Gastrocnemius medialis (tissue), 4 donors: ENCODE data around the gene PTPRF.

Source experiments
- POLR2A ChIP-seq, 2 donors: fragments of 450-650 bp; IDR thresholded peaks; one replicate each; pipeline ENCODE4 v1.6.1; 2017; ENCODE audit warnings: antibody characterized with exemption in 2 of 2, mild to moderate bottlenecking in 2 of 2, moderate library complexity in 2 of 2
- TF ChIP-seq, protein P1 (sequence below), 5 experiments: fragments of 450-650 bp in 3 of 5; fragments of 200-600 bp in 2 of 5; sonication (generic) in 2 of 5; IDR thresholded peaks in 4 of 5; conservative IDR thresholded peaks in 1 of 5; 1 replicate in 4 of 5; 2 replicates in 1 of 5; pipeline ENCODE4 v1.5.1; 2016 to 2019; ENCODE audit warnings: antibody characterized with exemption in 5 of 5, mild to moderate bottlenecking in 3 of 5, moderate library complexity in 3 of 5

DNA sequence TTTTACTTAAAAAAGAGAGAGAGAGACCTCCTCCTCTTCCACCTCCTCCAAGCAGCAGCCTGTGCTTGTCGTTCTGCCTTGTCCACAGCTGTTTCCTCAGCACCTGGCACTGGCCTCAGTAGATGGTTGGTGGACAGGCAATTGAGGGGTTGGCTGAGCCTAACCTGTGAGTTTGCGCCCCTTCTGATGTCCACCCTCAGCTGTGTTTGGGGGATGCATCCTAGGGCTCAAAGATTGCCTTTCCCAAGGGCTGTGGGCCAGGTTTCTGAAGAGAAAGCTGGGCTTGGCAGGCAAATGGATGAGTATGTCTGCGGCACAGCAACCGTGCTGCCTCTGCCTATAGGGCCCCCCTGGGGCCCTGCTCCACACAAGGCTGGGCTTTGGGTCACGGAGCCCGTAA, 84.2 kb downstream of the PTPRF start:
- TF ChIP-seq, protein P1, sequence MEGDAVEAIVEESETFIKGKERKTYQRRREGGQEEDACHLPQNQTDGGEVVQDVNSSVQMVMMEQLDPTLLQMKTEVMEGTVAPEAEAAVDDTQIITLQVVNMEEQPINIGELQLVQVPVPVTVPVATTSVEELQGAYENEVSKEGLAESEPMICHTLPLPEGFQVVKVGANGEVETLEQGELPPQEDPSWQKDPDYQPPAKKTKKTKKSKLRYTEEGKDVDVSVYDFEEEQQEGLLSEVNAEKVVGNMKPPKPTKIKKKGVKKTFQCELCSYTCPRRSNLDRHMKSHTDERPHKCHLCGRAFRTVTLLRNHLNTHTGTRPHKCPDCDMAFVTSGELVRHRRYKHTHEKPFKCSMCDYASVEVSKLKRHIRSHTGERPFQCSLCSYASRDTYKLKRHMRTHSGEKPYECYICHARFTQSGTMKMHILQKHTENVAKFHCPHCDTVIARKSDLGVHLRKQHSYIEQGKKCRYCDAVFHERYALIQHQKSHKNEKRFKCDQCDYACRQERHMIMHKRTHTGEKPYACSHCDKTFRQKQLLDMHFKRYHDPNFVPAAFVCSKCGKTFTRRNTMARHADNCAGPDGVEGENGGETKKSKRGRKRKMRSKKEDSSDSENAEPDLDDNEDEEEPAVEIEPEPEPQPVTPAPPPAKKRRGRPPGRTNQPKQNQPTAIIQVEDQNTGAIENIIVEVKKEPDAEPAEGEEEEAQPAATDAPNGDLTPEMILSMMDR (IDR thresholded peaks at IDR 0.05 in 4 of 5, conservative IDR thresholded peaks at IDR 0.05 in 1 of 5): no peak
- TF ChIP-seq POLR2A (IDR thresholded peaks at IDR 0.05): no peak
